HepG2 (cell line): ENCODE results near the gene STK39. TPM values are rescaled to one million over a fixed set of nuclear protein-coding genes. Genes with fewer than 3 reads are reported as not detected.

ENCODE experiments used
- ELF3 ChIP-seq: IDR thresholded peaks from 2 replicates; pipeline ENCODE4 v1.6.1; 2016; ENCODE audit warnings: missing genetic modification reagents, missing compliant biosample characterization
- ETV5 ChIP-seq: IDR thresholded peaks from 2 replicates; pipeline ENCODE4 v1.6.1; 2018; ENCODE audit warnings: missing biosample characterization, missing genetic modification reagents, inconsistent platforms, borderline replicate concordance
- FOXP1 ChIP-seq, 2 experiments: fragments of 450-650 bp in 1 of 2; IDR thresholded peaks; 2 replicates each; pipeline ENCODE4 v1.6.1; 2017 to 2018; ENCODE audit warnings: antibody characterized with exemption in 1 of 2
- NFIC ChIP-seq: IDR thresholded peaks from 2 replicates; pipeline ENCODE4 v1.6.1; 2012; ENCODE audit warnings: mild to moderate bottlenecking, low read length, inconsistent platforms
- SOX13 ChIP-seq, 3 experiments: fragments of 450-650 bp in 1 of 3; sonication (generic) in 1 of 3; formaldehyde crosslinking in 1 of 3; IDR thresholded peaks in 2 of 3; conservative IDR thresholded peaks in 1 of 3; 2 replicates each; pipeline versions ENCODE4 v1.5.0 to v1.6.1; 2016 to 2020; ENCODE audit warnings: antibody characterized with exemption in 1 of 3, mild to moderate bottlenecking in 1 of 3, missing compliant biosample characterization in 1 of 3, missing genetic modification reagents in 1 of 3, moderate library complexity in 1 of 3
- SOX5 ChIP-seq: IDR thresholded peaks from 2 replicates; pipeline ENCODE4 v1.6.1; 2016; ENCODE audit warnings: borderline replicate concordance
- SOX6 ChIP-seq, 2 experiments: fragments of 450-650 bp in 1 of 2; sonication (generic) in 1 of 2; formaldehyde crosslinking in 1 of 2; IDR thresholded peaks; 2 replicates each; pipeline versions ENCODE4 v1.4.0 to v1.6.1; 2017 to 2020; ENCODE audit warnings: antibody characterized with exemption in 1 of 2, mild to moderate bottlenecking in 1 of 2, missing genetic modification reagents in 1 of 2
- THAP11 ChIP-seq: IDR thresholded peaks from 2 replicates; pipeline ENCODE4 v1.6.1; 2016; ENCODE audit warnings: missing biosample characterization, missing genetic modification reagents
- ZMAT3 ChIP-seq: sonication (generic); formaldehyde crosslinking; conservative IDR thresholded peaks from 2 replicates; pipeline ENCODE4 v1.7.0; 2021; ENCODE audit warnings: missing genetic modification reagents
- polyA plus RNA-seq, 8 experiments: library from polyadenylated mRNA; depleted of rRNA in 3 of 8; stranded (reverse) in 7 of 8; unstranded in 1 of 8; fragments of >200 nt; fragmentation: Illumina TruSeq in 4 of 8; extraction: Trizol in 4 of 8; gene quantifications; 2 replicates each; pipeline versions ENCODE4 v1.2.1 to v1.2.3, GENCODE V29; 2011 to 2016; ENCODE audit warnings: low read depth in 4 of 8, missing spikeins in 1 of 8, mixed read lengths in 1 of 8; ENCODE audit not compliant: insufficient read depth in 1 of 8
- total RNA-seq, 5 experiments: library from RNA; depleted of rRNA; stranded (reverse); fragments of >200 nt; fragmentation: Illumina TruSeq; extraction: Trizol; gene quantifications; 2 replicates each; pipeline ENCODE4 v1.2.3, GENCODE V29; 2016; ENCODE audit warnings: low read depth in 1 of 5
- TF ChIP-seq, protein P1 (sequence below): IDR thresholded peaks from 2 replicates; pipeline ENCODE4 v1.4.0; 2020; ENCODE audit warnings: mild to moderate bottlenecking, missing genetic modification reagents

STK39 gene
- total and polyA plus RNA-seq, 2 of the 13 experiments (the other 11 are each of a cell fraction or from before 2014, with no cell fraction given) = 27.3 to 38.4 TPM

DNA sequence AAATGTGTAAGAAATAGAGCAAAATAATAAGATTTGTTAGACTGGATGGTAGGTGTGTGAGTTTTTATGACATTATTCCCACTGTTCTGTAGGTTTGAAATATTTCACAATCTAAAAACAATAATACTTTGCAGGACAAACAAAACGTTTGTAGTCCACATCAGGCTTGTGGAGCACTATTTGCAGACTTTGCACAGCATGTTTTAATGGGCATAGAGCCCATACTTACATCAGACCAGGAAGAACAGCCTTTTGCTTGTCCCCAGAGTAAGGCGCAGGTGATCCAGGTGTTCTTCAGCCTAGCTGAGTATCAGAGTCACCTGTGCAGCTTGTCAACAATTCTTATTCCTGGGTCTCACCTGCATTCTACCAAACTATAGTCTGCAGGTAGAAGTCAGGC is 9.1 kb upstream of the STK39 start (continued):
- TF ChIP-seq SOX5 (CRISPR knock-in tag) (peak; percentile 42; the same call in 1 of the 2 replicates), FOXP1 (IDR thresholded peaks at IDR 0.05) (no peak), FOXP1 (CRISPR knock-in tag; IDR thresholded peaks at IDR 0.05) (peak; percentile 38; the same call in 1 of the 2 replicates), ELF3 (CRISPR knock-in tag) (peak; percentile 62), THAP11 (peak; percentile 13; the same call in 1 of the 2 replicates), SOX13 (IDR thresholded peaks at IDR 0.05) (no peak), SOX13 (CRISPR knock-in tag; conservative IDR thresholded peaks at IDR 0.05 in 1 of 2, IDR thresholded peaks at IDR 0.05 in 1 of 2) (peak in 1 of 2 experiments; percentile 69; a peak in 2 of 4 replicates), ZMAT3 (CRISPR knock-in tag) (no peak), NFIC (0 out of 2 replicates have a peak, but pooled peaks have one; percentile 21), SOX6 (IDR thresholded peaks at IDR 0.05) (no peak), SOX6 (CRISPR knock-in tag; IDR thresholded peaks at IDR 0.05) (peak; percentile 58; the same call in 1 of the 2 replicates), ETV5 (CRISPR knock-in tag) (peak; percentile 14; the same call in 1 of the 2 replicates)
- TF ChIP-seq, protein P1, sequence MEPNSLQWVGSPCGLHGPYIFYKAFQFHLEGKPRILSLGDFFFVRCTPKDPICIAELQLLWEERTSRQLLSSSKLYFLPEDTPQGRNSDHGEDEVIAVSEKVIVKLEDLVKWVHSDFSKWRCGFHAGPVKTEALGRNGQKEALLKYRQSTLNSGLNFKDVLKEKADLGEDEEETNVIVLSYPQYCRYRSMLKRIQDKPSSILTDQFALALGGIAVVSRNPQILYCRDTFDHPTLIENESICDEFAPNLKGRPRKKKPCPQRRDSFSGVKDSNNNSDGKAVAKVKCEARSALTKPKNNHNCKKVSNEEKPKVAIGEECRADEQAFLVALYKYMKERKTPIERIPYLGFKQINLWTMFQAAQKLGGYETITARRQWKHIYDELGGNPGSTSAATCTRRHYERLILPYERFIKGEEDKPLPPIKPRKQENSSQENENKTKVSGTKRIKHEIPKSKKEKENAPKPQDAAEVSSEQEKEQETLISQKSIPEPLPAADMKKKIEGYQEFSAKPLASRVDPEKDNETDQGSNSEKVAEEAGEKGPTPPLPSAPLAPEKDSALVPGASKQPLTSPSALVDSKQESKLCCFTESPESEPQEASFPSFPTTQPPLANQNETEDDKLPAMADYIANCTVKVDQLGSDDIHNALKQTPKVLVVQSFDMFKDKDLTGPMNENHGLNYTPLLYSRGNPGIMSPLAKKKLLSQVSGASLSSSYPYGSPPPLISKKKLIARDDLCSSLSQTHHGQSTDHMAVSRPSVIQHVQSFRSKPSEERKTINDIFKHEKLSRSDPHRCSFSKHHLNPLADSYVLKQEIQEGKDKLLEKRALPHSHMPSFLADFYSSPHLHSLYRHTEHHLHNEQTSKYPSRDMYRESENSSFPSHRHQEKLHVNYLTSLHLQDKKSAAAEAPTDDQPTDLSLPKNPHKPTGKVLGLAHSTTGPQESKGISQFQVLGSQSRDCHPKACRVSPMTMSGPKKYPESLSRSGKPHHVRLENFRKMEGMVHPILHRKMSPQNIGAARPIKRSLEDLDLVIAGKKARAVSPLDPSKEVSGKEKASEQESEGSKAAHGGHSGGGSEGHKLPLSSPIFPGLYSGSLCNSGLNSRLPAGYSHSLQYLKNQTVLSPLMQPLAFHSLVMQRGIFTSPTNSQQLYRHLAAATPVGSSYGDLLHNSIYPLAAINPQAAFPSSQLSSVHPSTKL (CRISPR knock-in tag) = peak; percentile 42
